SK-N-SH treated with all-trans-retinoic acid at 6 μM for 48 hours (cell line): ENCODE results near the gene DDX18.
A peak's percentile ranks its signal among the peaks of the same experiment; 100 is the strongest.

Experiments used
- ATAC-seq: fragments of 200-7000 bp; cut with Tn5 transposase; 3 replicates; pipeline ENCODE4 v1.9.1; 2020; ENCODE audit warnings: mild to moderate bottlenecking, moderate library complexity
- ARNTL ChIP-seq: fragments of 450-650 bp; formaldehyde crosslinking; IDR thresholded peaks from 2 replicates; pipeline ENCODE4 v1.5.0; 2020; ENCODE audit warnings: low read depth, mild to moderate bottlenecking, moderate library complexity, borderline replicate concordance
- BACH2 ChIP-seq: fragments of 250-450 bp; sonication (Bioruptor Pico); IDR thresholded peaks from 2 replicates; pipeline ENCODE4 v1.9.0; 2021; ENCODE audit warnings: mild to moderate bottlenecking, borderline replicate concordance
- CSDC2 ChIP-seq: fragments of 250-450 bp; sonication (Bioruptor Pico); IDR thresholded peaks from 2 replicates; pipeline ENCODE4 v1.5.0; 2020; ENCODE audit warnings: mild to moderate bottlenecking, moderate library complexity
- GLIS3 ChIP-seq: fragments of 250-450 bp; sonication (Bioruptor Pico); IDR thresholded peaks from 2 replicates; pipeline ENCODE4 v1.5.0; 2020; ENCODE audit warnings: mild to moderate bottlenecking, moderate library complexity
- ISL1 ChIP-seq: fragments of 250-450 bp; sonication (Bioruptor Pico); IDR thresholded peaks from 2 replicates; pipeline ENCODE4 v2.1.2; 2022; ENCODE audit warnings: mild to moderate bottlenecking, moderate library complexity
- OSR1 ChIP-seq: fragments of 250-450 bp; sonication (Bioruptor Pico); IDR thresholded peaks from 2 replicates; pipeline ENCODE4 v1.8.0; 2022; ENCODE audit warnings: moderate library complexity, mild to moderate bottlenecking, inconsistent platforms
- PPARA ChIP-seq: fragments of 250-450 bp; sonication (Bioruptor Pico); IDR thresholded peaks from 2 replicates; pipeline ENCODE4 v1.5.0; 2020; ENCODE audit warnings: mild to moderate bottlenecking, borderline replicate concordance
- RARB ChIP-seq: fragments of 250-450 bp; sonication (Bioruptor Pico); IDR thresholded peaks from 2 replicates; pipeline ENCODE4 v1.8.0; 2021; ENCODE audit warnings: mild to moderate bottlenecking, moderate library complexity
- SNAI2 ChIP-seq: fragments of 250-450 bp; sonication (Bioruptor Pico); IDR thresholded peaks from 2 replicates; pipeline ENCODE4 v1.5.0; 2020; ENCODE audit warnings: mild to moderate bottlenecking, moderate library complexity
- TCF4 ChIP-seq: fragments of 250-450 bp; sonication (Bioruptor Pico); IDR thresholded peaks from 2 replicates; pipeline ENCODE4 v1.8.0; 2021; ENCODE audit warnings: mild to moderate bottlenecking, moderate library complexity, borderline replicate concordance
- TOX ChIP-seq: fragments of 250-450 bp; sonication (Bioruptor Pico); IDR thresholded peaks from 2 replicates; pipeline ENCODE4 v1.8.0; 2021; ENCODE audit warnings: mild to moderate bottlenecking, moderate library complexity, borderline replicate concordance
- ZC3H10 ChIP-seq: fragments of 250-450 bp; sonication (Bioruptor Pico); IDR thresholded peaks from 2 replicates; pipeline ENCODE4 v1.5.1; 2021; ENCODE audit warnings: mild to moderate bottlenecking, moderate library complexity
- ZFP3 ChIP-seq: fragments of 250-450 bp; sonication (Bioruptor Pico); IDR thresholded peaks from 2 replicates; pipeline ENCODE4 v1.5.0; 2020; ENCODE audit warnings: mild to moderate bottlenecking, moderate library complexity
- ZNF565 ChIP-seq: fragments of 450-650 bp; formaldehyde crosslinking; conservative IDR thresholded peaks from 2 replicates; pipeline ENCODE4 v1.5.0; 2020; ENCODE audit warnings: low read depth, mild to moderate bottlenecking, moderate library complexity
- ZNF70 ChIP-seq: fragments of 450-650 bp; formaldehyde crosslinking; IDR thresholded peaks from 2 replicates; pipeline ENCODE4 v1.5.0; 2020; ENCODE audit warnings: mild to moderate bottlenecking, moderate library complexity
- ZNF8 ChIP-seq: fragments of 450-650 bp; formaldehyde crosslinking; IDR thresholded peaks from 2 replicates; pipeline ENCODE4 v1.5.0; 2020; ENCODE audit warnings: mild to moderate bottlenecking, moderate library complexity
- TF ChIP-seq, protein P1 (sequence below): fragments of 250-450 bp; sonication (Bioruptor Pico); IDR thresholded peaks from 2 replicates; pipeline ENCODE4 v1.8.0; 2020; ENCODE audit warnings: mild to moderate bottlenecking, moderate library complexity, borderline replicate concordance
- TF ChIP-seq, protein P2 (sequence below): fragments of 250-450 bp; sonication (Bioruptor Pico); IDR thresholded peaks from 2 replicates; pipeline ENCODE4 v1.5.0; 2020; ENCODE audit warnings: mild to moderate bottlenecking, moderate library complexity
- TF ChIP-seq, protein P3 (sequence below): fragments of 250-450 bp; sonication (Bioruptor Pico); IDR thresholded peaks from 2 replicates; pipeline ENCODE4 v1.5.1; 2020; ENCODE audit warnings: low read depth, mild to moderate bottlenecking, moderate library complexity
- TF ChIP-seq, protein P4 (sequence below): fragments of 250-450 bp; sonication (Bioruptor Pico); IDR thresholded peaks from 2 replicates; pipeline ENCODE4 v1.5.1; 2021; ENCODE audit warnings: mild to moderate bottlenecking, moderate library complexity

Gene DDX18

DNA sequence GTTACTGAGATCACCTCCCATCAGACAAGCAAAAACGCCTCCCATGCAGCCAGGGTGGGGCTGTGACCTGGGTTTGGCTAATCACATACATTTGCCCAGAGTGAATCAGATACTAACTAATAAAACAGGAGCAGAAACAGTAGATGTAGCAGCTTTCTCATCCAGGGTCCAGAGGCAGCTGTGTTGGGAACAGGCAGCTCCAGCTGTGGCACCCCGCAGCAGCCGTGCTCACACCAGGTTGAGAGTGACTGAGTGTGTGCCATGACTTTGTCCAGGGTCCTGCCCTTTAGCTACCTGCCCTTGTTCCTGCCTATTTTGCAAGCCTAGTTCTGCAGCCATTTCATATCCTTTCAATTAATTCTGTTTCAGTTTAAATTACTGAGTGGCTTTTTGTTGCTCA is 20.5 kb downstream of the DDX18 start (continued):
- TF ChIP-seq ZNF8 (CRISPR knock-in tag) (no peak), ZNF70 (no peak), ISL1 (CRISPR knock-in tag) (no peak), ZFP3 (CRISPR knock-in tag) (no peak), PPARA (CRISPR knock-in tag) (no peak), BACH2 (no peak), RARB (CRISPR knock-in tag) (no peak)
- TF ChIP-seq, protein P1, sequence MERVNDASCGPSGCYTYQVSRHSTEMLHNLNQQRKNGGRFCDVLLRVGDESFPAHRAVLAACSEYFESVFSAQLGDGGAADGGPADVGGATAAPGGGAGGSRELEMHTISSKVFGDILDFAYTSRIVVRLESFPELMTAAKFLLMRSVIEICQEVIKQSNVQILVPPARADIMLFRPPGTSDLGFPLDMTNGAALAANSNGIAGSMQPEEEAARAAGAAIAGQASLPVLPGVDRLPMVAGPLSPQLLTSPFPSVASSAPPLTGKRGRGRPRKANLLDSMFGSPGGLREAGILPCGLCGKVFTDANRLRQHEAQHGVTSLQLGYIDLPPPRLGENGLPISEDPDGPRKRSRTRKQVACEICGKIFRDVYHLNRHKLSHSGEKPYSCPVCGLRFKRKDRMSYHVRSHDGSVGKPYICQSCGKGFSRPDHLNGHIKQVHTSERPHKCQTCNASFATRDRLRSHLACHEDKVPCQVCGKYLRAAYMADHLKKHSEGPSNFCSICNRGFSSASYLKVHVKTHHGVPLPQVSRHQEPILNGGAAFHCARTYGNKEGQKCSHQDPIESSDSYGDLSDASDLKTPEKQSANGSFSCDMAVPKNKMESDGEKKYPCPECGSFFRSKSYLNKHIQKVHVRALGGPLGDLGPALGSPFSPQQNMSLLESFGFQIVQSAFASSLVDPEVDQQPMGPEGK = no peak
- TF ChIP-seq, protein P2, sequence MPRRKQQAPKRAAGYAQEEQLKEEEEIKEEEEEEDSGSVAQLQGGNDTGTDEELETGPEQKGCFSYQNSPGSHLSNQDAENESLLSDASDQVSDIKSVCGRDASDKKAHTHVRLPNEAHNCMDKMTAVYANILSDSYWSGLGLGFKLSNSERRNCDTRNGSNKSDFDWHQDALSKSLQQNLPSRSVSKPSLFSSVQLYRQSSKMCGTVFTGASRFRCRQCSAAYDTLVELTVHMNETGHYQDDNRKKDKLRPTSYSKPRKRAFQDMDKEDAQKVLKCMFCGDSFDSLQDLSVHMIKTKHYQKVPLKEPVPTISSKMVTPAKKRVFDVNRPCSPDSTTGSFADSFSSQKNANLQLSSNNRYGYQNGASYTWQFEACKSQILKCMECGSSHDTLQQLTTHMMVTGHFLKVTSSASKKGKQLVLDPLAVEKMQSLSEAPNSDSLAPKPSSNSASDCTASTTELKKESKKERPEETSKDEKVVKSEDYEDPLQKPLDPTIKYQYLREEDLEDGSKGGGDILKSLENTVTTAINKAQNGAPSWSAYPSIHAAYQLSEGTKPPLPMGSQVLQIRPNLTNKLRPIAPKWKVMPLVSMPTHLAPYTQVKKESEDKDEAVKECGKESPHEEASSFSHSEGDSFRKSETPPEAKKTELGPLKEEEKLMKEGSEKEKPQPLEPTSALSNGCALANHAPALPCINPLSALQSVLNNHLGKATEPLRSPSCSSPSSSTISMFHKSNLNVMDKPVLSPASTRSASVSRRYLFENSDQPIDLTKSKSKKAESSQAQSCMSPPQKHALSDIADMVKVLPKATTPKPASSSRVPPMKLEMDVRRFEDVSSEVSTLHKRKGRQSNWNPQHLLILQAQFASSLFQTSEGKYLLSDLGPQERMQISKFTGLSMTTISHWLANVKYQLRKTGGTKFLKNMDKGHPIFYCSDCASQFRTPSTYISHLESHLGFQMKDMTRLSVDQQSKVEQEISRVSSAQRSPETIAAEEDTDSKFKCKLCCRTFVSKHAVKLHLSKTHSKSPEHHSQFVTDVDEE (CRISPR knock-in tag) = no peak

DNA sequence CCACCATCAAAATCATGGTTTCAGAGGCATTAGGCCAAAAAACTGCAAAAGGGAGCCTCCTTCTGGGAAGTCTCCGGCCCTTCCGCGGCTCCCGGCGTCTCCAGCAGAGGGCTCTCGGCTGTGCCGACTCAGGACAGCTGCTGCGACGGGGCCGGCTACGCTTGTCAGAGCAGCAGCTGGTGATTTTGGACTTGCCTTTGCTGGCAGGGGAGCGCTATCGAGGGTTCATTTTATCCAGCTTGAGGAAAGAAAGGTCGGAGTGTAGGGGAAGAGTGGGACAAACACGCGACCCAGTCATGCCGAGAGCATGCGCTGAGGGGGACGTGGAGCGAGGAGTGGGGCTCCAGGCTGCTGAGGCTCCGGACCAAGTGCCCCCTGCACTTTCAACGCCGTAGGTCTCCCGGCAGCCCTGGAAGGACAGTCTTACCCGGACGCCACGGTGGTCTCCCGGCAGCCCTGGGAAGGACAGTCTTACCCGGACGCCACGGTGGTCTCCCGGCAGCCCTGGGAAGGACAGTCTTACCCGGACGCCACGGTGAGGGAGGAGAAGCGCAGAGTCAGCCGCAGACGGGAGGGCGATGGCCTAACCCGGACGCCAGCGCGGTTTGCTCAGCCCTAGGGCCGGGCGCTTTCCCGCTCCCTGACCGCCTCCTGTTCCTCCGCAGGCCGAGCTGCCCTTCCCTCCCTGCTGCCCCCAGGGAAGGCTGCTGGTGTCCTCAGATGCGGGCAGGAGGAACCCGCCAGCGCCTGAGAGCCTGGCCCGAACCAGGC is 21.7 kb downstream of the DDX18 start:
- 0 out of 2 replicates have a peak, but pooled peaks have one; percentile 52 for TF ChIP-seq CSDC2 (CRISPR knock-in tag)
- TF ChIP-seq ZNF8 (CRISPR knock-in tag) = no peak
- peak; percentile 94 for ATAC-seq

DNA sequence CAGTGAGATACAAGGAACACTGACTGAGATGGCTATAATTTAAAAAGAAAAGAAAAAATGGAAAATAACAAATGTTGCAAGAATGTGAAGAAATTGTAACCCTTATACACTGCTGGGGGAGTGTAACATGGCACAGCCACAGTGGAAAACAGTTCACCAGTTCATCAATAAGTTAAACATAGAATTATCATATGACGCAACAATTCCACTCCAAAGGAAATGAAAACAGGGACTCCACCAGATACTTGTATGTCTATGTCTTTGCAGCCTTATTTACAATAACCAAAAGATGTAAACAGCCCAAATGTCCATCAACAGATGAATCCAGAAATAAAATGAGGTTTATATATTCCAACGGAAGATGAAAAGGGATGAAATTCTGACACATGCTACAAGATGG is 30.8 kb downstream of the DDX18 start:
- ATAC-seq = no peak
- TF ChIP-seq RARB (CRISPR knock-in tag) (no peak), TCF4 (no peak), GLIS3 (CRISPR knock-in tag) (no peak), BACH2 (no peak), CSDC2 (CRISPR knock-in tag) (no peak), ISL1 (CRISPR knock-in tag) (no peak)

DNA sequence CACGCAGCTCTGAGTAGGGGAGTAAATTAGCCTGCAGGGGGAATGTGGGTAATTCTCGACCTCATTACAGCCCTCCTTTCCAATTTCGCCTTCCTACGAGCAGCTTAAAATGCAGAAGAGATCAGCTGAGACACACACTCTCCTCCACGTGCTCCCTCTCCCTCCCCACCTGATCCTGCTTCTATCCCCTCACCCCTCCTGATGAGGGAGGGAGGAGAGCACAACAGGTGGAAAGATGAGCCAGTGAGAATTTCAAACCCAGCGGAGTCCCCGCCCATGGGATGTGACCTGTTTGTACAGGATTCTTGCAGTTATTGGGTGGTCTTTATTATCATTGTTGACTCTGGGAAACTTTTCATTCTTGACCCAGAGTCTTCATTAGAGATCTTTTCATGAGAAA is 35.5 kb downstream of the DDX18 start:
- ATAC-seq = no peak
- TF ChIP-seq ARNTL (CRISPR knock-in tag) (no peak), GLIS3 (CRISPR knock-in tag) (no peak), ZC3H10 (CRISPR knock-in tag) (no peak), ZNF8 (CRISPR knock-in tag) (no peak), TOX (CRISPR knock-in tag) (no peak), PPARA (CRISPR knock-in tag) (no peak)
- TF ChIP-seq, all 23 proteins: peak for 0

DNA sequence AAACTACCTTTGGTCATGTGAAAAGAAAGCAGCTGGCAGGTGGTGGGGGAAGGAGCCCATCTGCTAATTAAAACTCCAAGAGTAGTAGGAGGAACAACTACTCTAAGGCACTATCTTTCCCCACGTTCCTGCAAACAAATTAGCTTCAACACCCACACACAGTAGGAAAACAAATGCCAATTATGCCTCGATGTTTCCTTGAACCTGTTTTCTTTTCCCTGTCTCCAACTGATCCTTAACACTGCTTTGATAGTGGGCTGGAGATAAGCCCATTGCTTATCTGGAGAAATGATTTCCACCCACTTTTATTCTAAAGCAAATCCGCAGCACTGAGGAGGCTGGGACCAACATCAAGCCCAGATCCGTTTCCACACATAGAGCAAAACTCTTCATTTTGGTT is 36.0 kb downstream of the DDX18 start:
- TF ChIP-seq, protein P3, sequence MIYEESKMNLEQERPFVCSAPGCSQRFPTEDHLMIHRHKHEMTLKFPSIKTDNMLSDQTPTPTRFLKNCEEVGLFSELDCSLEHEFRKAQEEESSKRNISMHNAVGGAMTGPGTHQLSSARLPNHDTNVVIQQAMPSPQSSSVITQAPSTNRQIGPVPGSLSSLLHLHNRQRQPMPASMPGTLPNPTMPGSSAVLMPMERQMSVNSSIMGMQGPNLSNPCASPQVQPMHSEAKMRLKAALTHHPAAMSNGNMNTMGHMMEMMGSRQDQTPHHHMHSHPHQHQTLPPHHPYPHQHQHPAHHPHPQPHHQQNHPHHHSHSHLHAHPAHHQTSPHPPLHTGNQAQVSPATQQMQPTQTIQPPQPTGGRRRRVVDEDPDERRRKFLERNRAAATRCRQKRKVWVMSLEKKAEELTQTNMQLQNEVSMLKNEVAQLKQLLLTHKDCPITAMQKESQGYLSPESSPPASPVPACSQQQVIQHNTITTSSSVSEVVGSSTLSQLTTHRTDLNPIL (CRISPR knock-in tag) = no peak
- TF ChIP-seq BACH2 = no peak
- TF ChIP-seq ZNF565 = no peak
- no peak for TF ChIP-seq GLIS3 (CRISPR knock-in tag)
- TF ChIP-seq ZNF70 = no peak
- no peak for TF ChIP-seq ZC3H10 (CRISPR knock-in tag)
- TF ChIP-seq RARB (CRISPR knock-in tag) = no peak
- TF ChIP-seq, protein P4, sequence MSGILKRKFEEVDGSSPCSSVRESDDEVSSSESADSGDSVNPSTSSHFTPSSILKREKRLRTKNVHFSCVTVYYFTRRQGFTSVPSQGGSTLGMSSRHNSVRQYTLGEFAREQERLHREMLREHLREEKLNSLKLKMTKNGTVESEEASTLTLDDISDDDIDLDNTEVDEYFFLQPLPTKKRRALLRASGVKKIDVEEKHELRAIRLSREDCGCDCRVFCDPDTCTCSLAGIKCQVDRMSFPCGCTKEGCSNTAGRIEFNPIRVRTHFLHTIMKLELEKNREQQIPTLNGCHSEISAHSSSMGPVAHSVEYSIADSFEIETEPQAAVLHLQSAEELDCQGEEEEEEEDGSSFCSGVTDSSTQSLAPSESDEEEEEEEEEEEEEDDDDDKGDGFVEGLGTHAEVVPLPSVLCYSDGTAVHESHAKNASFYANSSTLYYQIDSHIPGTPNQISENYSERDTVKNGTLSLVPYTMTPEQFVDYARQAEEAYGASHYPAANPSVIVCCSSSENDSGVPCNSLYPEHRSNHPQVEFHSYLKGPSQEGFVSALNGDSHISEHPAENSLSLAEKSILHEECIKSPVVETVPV = no peak
- TF ChIP-seq OSR1 (CRISPR knock-in tag) = no peak
- no peak for TF ChIP-seq SNAI2
- TF ChIP-seq, protein P1 = no peak
- TF ChIP-seq, all 23 proteins: peak for 0
- ATAC-seq = no peak
